ENCODE data around the gene SZT2. TPM values are rescaled to one million over a fixed set of nuclear protein-coding genes. Genes with fewer than 3 reads are reported as not detected.

Gene SZT2
- total RNA-seq, 1 donor = 35.4 TPM

GRCh38 chr1:43373066-43373940 is 16.4 kb upstream of the SZT2 start:
- H3K4me3 ChIP-seq (ENCODE audit: low read depth, low read length) = no peak overlapping the region
- DNase-seq (ENCODE audit: low read depth) = peak; percentile 60
- TF ChIP-seq CTCF (IDR thresholded peaks at IDR 0.05; ENCODE audit: insufficient read depth, low read depth, low read length) = no peak

GRCh38 chr1:43376723-43377235 is 12.9 kb upstream of the SZT2 start:
- no peak for DNase-seq (ENCODE audit: low read depth)
- no peak for TF ChIP-seq CTCF (IDR thresholded peaks at IDR 0.05; ENCODE audit: insufficient read depth, low read depth, low read length)

GRCh38 chr1:43377831-43378230 is 11.9 kb upstream of the SZT2 start:
- DNase-seq (ENCODE audit: low read depth) = no peak
- H3K4me3 ChIP-seq (ENCODE audit: low read depth, low read length) = no peak overlapping the region
- TF ChIP-seq CTCF (IDR thresholded peaks at IDR 0.05; ENCODE audit: insufficient read depth, low read depth, low read length) = no peak

More at GRCh38 chr1:43376723-43377235, 12.9 kb upstream of the SZT2 start:
- no peak overlapping the region for H3K4me3 ChIP-seq (ENCODE audit: low read depth, low read length)

- no peak for TF ChIP-seq CTCF (IDR thresholded peaks at IDR 0.05; ENCODE audit: insufficient read depth, low read depth, low read length)
- DNase-seq (ENCODE audit: low read depth) = no peak
- no peak overlapping the region for H3K4me3 ChIP-seq (ENCODE audit: low read depth, low read length)
Measured at GRCh38 chr1:43379476-43379875, 10.2 kb upstream of the SZT2 start.

- no peak for TF ChIP-seq CTCF (IDR thresholded peaks at IDR 0.05; ENCODE audit: insufficient read depth, low read depth, low read length)
- no peak for DNase-seq (ENCODE audit: low read depth)
- H3K4me3 ChIP-seq (ENCODE audit: low read depth, low read length) = no peak overlapping the region
Measured at GRCh38 chr1:43381612-43382011, 8.1 kb upstream of the SZT2 start.

- TF ChIP-seq CTCF (IDR thresholded peaks at IDR 0.05; ENCODE audit: insufficient read depth, low read depth, low read length) = no peak
- no peak overlapping the region for H3K4me3 ChIP-seq (ENCODE audit: low read depth, low read length)
- no peak for DNase-seq (ENCODE audit: low read depth)
Measured at GRCh38 chr1:43382027-43382779, 7.5 kb upstream of the SZT2 start.

Data from fibroblast of villous mesenchyme (primary cell).